OCI-LY7 (cell line): ENCODE measurements around the gene HK3. TPM values are rescaled to one million over a fixed set of nuclear protein-coding genes. Genes with fewer than 3 reads are reported as not detected.

ENCODE experiments used
- BruUV-seq: library from RNA; stranded (reverse); fragments of 400-500 nt; replicated peaks from 2 replicates; lab custom pipeline; 2021; lab: Mats Ljungman, UMichigan
- CTCF ChIA-PET: fragments of 300-600 bp; sonication (Branson Sonifier 250); formaldehyde crosslinking; loops from one replicate; lab custom pipeline; 2022; ENCODE audit warnings: antibody characterized with exemption; ENCODE audit not compliant: unreplicated experiment; lab: Charles Lee
- POLR2A ChIA-PET: fragments of 300-600 bp; sonication (Branson Sonifier 250); formaldehyde crosslinking; loops from one replicate; lab custom pipeline; 2022; ENCODE audit warnings: antibody characterized with exemption; lab: Charles Lee
- DNase-seq: peaks from one replicate; pipeline ENCODE4 v3.0.0-alpha.2; 2015; ENCODE audit warnings: low spot score
- H2AFZ ChIP-seq: fragments of 200-600 bp; sonication (generic), shearing (Covaris generic); 2 replicates; pipeline ENCODE4 v1.6.1; 2014; ENCODE audit warnings: mild to moderate bottlenecking, antibody characterized with exemption, low read length, moderate library complexity
- H3K27ac ChIP-seq: fragments of 200-600 bp; sonication (generic); 2 replicates; pipeline ENCODE4 v1.5.1; 2014; ENCODE audit warnings: mixed run types, low read depth, mild to moderate bottlenecking, moderate library complexity, low read length, inconsistent platforms; ENCODE audit not compliant: poor library complexity, severe bottlenecking
- H3K36me3 ChIP-seq: fragments of 200-600 bp; sonication (generic); 2 replicates; pipeline ENCODE4 v1.6.1; 2014; ENCODE audit warnings: mild to moderate bottlenecking, antibody characterized with exemption, low read length, moderate library complexity, mixed read lengths; ENCODE audit not compliant: insufficient read depth
- H3K4me1 ChIP-seq: fragments of 200-600 bp; sonication (generic); 2 replicates; pipeline ENCODE4 v1.5.1; 2014; ENCODE audit warnings: mild to moderate bottlenecking, low read length; ENCODE audit not compliant: insufficient read depth, poor library complexity, severe bottlenecking
- H3K4me2 ChIP-seq: fragments of 200-600 bp; sonication (generic); 2 replicates; pipeline ENCODE4 v1.6.1; 2014; ENCODE audit warnings: mild to moderate bottlenecking, low read length
- H3K4me3 ChIP-seq: fragments of 200-600 bp; sonication (generic); 2 replicates; pipeline ENCODE4 v1.5.1; 2014; ENCODE audit warnings: mild to moderate bottlenecking, low read depth, low read length; ENCODE audit not compliant: poor library complexity, severe bottlenecking
- H3K79me2 ChIP-seq: fragments of 200-600 bp; sonication (generic); 2 replicates; pipeline ENCODE4 v1.6.1; 2016; ENCODE audit warnings: low read depth, mild to moderate bottlenecking, low read length, moderate library complexity, mixed read lengths; ENCODE audit not compliant: insufficient read depth
- H3K9me2 ChIP-seq: fragments of 200-600 bp; sonication (generic); 2 replicates; pipeline ENCODE4 v1.6.1; 2016; ENCODE audit warnings: mild to moderate bottlenecking, low read length, mixed read lengths; ENCODE audit not compliant: insufficient read depth
- H3K9me3 ChIP-seq: fragments of 200-600 bp; sonication (generic); 2 replicates; pipeline ENCODE4 v1.6.1; 2014; ENCODE audit warnings: mild to moderate bottlenecking, mixed run types, low read length, mixed read lengths
- H4K20me1 ChIP-seq: fragments of 200-600 bp; sonication (generic); 2 replicates; pipeline ENCODE4 v1.6.1; 2014; ENCODE audit warnings: mild to moderate bottlenecking, antibody characterized with exemption, low read length, moderate library complexity, mixed read lengths; ENCODE audit not compliant: insufficient read depth
- EZH2phosphoT487 ChIP-seq: fragments of 200-600 bp; sonication (generic); IDR thresholded peaks from 2 replicates; pipeline ENCODE4 v1.6.1; 2018; ENCODE audit warnings: low read depth, borderline replicate concordance, mild to moderate bottlenecking, mixed run types, antibody characterized with exemption, low read length, moderate library complexity, mixed read lengths
- intact Hi-C: fragments of 100-400 bp; cut with micrococcal nuclease; formaldehyde crosslinking; loops from one replicate; pipeline ENCODE4 v1.10.0; 2022; ENCODE audit not compliant: unreplicated experiment
- total RNA-seq, 2 experiments: library from RNA; depleted of rRNA in 1 of 2; stranded (reverse); fragments of >200 nt in 1 of 2; shearing (Covaris generic) in 1 of 2; gene quantifications; 2 replicates each; pipeline ENCODE4 v1.2.3, GENCODE V29; 2014 to 2022
- TF ChIP-seq, protein P1 (sequence below): fragments of 200-600 bp; sonication (generic); conservative IDR thresholded peaks from 2 replicates; pipeline ENCODE4 v1.5.1; 2014; ENCODE audit warnings: mild to moderate bottlenecking, antibody characterized with exemption, low read length, moderate library complexity, mixed read lengths

The HK3 gene
- total RNA-seq, 2 experiments from 2014 or later: 0.38 TPM; not detected in 1

DNA sequence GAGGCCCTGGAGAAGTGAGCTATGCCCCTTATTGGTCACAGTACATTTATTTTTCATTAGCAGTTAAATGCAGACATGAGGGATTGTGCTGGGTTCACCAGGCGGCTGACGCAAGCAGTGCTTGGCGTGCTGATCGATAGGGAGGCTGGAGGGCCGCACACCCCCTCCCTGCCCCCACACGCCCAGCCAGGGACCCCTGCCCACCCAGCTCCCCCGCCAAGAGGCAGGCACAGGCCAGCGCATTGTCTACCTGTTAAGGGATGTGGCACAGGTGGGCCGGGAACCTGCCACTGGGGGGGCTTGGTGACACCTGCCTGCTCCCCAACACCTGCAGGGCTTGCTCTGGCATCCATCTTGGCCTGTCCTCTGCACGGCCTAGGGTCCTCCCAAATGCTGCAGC, 39.2 kb downstream of the HK3 start:
- Histone ChIP-seq H3K36me3 (no peaks in the 10 kb centered on the region), H3K9me2 (no peaks in the 10 kb centered on the region), H3K4me1 (peaks cover 9% of the 10 kb centered on the region), H3K9me3 (no peaks in the 10 kb centered on the region), H3K4me3 (no peak overlapping the region), H3K27ac (no peak overlapping the region), H4K20me1 (no peaks in the 10 kb centered on the region), H3K4me2 (no peak overlapping the region), H3K79me2 (no peaks in the 10 kb centered on the region), H2AFZ (no peak overlapping the region)
- TF ChIP-seq, protein P1, sequence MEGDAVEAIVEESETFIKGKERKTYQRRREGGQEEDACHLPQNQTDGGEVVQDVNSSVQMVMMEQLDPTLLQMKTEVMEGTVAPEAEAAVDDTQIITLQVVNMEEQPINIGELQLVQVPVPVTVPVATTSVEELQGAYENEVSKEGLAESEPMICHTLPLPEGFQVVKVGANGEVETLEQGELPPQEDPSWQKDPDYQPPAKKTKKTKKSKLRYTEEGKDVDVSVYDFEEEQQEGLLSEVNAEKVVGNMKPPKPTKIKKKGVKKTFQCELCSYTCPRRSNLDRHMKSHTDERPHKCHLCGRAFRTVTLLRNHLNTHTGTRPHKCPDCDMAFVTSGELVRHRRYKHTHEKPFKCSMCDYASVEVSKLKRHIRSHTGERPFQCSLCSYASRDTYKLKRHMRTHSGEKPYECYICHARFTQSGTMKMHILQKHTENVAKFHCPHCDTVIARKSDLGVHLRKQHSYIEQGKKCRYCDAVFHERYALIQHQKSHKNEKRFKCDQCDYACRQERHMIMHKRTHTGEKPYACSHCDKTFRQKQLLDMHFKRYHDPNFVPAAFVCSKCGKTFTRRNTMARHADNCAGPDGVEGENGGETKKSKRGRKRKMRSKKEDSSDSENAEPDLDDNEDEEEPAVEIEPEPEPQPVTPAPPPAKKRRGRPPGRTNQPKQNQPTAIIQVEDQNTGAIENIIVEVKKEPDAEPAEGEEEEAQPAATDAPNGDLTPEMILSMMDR: no peak
- TF ChIP-seq EZH2phosphoT487: no peak
- CTCF ChIA-PET: no interaction called here
- DNase-seq: no peak
- POLR2A ChIA-PET: no interaction called here
- BruUV-seq: no TSS peak
- intact Hi-C loops: no loop called here

DNA sequence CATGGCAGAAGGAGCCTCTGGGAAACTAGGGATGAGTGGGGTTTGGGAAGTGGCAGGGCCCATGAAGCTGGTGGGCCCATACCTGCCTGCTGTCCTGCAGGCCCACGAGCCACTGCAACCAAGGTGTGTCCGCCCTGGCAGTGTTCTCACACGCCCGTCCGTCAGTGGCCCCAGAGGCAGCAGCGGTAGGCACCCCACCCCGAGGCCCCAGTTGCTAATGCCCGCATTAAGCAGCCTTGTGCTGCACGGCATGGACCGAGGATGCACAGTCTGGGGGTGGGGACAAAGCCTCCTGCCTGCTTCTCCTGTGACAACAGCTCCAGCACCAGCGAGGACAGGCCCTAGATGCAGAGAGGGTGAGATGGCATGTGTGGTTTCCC, 41.3 kb downstream of the HK3 start:
- no peak for DNase-seq
- BruUV-seq: no TSS peak
- Histone ChIP-seq H3K27ac (no peak overlapping the region), H4K20me1 (no peaks in the 10 kb centered on the region), H3K36me3 (no peaks in the 10 kb centered on the region), H3K4me1 (peaks cover 5% of the 10 kb centered on the region), H2AFZ (no peak overlapping the region), H3K79me2 (no peaks in the 10 kb centered on the region), H3K4me3 (no peak overlapping the region), H3K4me2 (no peak overlapping the region), H3K9me2 (no peaks in the 10 kb centered on the region), H3K9me3 (no peaks in the 10 kb centered on the region)
- intact Hi-C loops: no loop called here
- TF ChIP-seq EZH2phosphoT487: no peak
- TF ChIP-seq, protein P1: no peak
- POLR2A ChIA-PET: no interaction called here
- CTCF ChIA-PET: no interaction called here

DNA sequence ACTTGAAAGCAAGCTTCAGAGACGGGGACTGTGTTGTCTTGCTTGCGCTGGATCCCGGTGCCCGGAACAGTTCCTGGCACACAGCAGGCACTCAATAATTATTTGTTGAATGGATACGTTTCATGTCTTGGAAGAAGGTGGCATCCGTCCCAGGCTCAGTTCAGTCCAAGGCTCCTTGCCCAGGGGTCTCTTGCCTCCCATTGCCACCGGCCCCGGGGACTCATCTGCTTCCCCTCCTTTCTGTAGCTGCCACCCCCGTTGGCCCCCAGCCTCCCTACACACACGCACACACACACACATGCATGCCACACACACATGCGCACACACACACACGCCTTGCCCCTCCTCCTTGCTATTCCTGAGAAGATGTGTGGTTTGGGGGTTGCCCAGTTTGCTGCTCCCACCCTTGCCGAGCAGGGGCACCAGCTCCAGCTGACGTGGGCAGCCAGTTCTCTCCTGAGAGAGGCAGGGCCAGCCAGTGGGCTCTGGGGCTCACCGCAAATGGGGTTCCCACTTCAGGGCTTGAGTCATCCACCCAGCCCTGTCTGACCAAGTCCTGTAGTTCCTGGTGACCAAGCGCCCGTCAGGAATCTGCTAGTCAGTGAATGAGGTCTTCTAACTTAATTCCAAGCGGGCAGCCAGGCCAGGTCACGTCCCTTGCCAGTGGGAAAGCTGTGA, 41.8 kb downstream of the HK3 start:
- TF ChIP-seq EZH2phosphoT487: no peak
- TF ChIP-seq, protein P1: no peak
- Histone ChIP-seq H4K20me1 (no peaks in the 10 kb centered on the region), H3K79me2 (no peaks in the 10 kb centered on the region), H3K9me3 (no peaks in the 10 kb centered on the region), H3K4me1 (no peaks in the 10 kb centered on the region), H2AFZ (no peak overlapping the region), H3K27ac (no peak overlapping the region), H3K36me3 (no peaks in the 10 kb centered on the region), H3K4me3 (no peak overlapping the region), H3K4me2 (no peak overlapping the region), H3K9me2 (no peaks in the 10 kb centered on the region)
- no TSS peak for BruUV-seq
- ChIA-PET POLR2A (no interaction called here), CTCF (no interaction called here)
- intact Hi-C loops: no loop called here
- no peak for DNase-seq
